Parathyroid adenoma (tissue), 2 donors: ENCODE data around the gene CRISPLD2.

Source experiments
- H2AFZ ChIP-seq: fragments of 300-600 bp; sonication (generic); one replicate; pipeline ENCODE4 v1.7.0; 2017; ENCODE audit warnings: antibody characterized with exemption, mild to moderate bottlenecking
- H3K27ac ChIP-seq: fragments of 300-600 bp; sonication (generic); one replicate; pipeline ENCODE4 v1.7.0; 2017
- H3K27me3 ChIP-seq: fragments of 300-600 bp; sonication (generic); one replicate; pipeline ENCODE4 v1.7.0; 2017; ENCODE audit warnings: low read length; ENCODE audit not compliant: control insufficient read depth, insufficient read depth
- H3K36me3 ChIP-seq: fragments of 300-600 bp; sonication (generic); one replicate; pipeline ENCODE4 v1.7.0; 2017; ENCODE audit warnings: low read length; ENCODE audit not compliant: control insufficient read depth, insufficient read depth
- H3K4me1 ChIP-seq: fragments of 300-600 bp; sonication (generic); one replicate; pipeline ENCODE4 v1.7.0; 2017; ENCODE audit warnings: control low read depth
- H3K4me2 ChIP-seq: fragments of 300-600 bp; sonication (generic); one replicate; pipeline ENCODE4 v1.7.0; 2017; ENCODE audit warnings: low read length
- H3K4me3 ChIP-seq: fragments of 300-600 bp; sonication (generic); one replicate; pipeline ENCODE4 v1.7.0; 2017; ENCODE audit warnings: low read depth, low read length
- H3K79me2 ChIP-seq: fragments of 300-600 bp; sonication (generic); one replicate; pipeline ENCODE4 v1.7.0; 2017; ENCODE audit warnings: control low read depth
- H3K9ac ChIP-seq: fragments of 300-600 bp; sonication (generic); one replicate; pipeline ENCODE4 v1.7.0; 2017; ENCODE audit warnings: mild to moderate bottlenecking
- H3K9me3 ChIP-seq: fragments of 300-600 bp; sonication (generic); one replicate; pipeline ENCODE4 v1.7.0; 2017; ENCODE audit warnings: low read length; ENCODE audit not compliant: control insufficient read depth
- TF ChIP-seq, protein P1 (sequence below): fragments of 300-600 bp; sonication (generic); IDR thresholded peaks from one replicate; pipeline ENCODE4 v1.7.0; 2017; ENCODE audit warnings: antibody characterized with exemption, mild to moderate bottlenecking
- donor health status: primary hyperparathyroidism.

The CRISPLD2 gene

DNA sequence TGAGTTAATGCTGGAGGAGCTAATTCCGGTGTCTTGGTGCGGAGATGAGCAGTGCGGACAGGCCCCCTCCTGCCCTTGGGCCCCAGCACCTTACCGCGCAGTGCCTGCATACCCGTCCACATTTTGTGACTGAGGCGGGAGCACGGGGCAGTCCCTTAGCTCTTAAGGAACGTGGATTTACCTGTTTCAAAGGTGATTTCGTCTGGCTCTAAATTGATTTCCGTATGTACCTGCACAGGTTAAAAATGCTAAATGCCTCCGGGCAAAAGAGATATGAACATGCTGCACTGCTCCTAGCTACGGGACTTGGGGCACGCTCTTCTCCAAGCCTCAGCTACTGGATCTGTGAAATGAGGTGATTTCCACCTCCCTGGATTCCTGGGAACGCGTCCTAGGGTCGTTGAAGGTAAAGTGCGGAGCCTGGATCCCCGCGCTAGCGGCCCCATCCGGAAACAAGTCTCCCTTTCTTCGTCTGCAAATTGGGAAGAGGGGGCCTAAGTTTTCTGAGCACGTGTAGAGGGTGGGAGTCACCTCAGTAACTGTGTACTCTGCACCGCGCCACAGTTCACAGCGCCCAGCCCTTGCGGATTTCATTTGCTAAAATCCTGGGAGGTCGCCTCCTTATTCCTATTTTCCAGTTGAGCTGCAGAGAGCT lies 669 bp upstream of the CRISPLD2 start:
- Histone ChIP-seq H3K79me2 (no peaks in the 10 kb centered on the region), H3K4me3 (peak overlapping the region; percentile 15), H2AFZ (no peak overlapping the region), H3K9ac (no peak overlapping the region), H3K36me3 (no peaks in the 10 kb centered on the region), H3K27me3 (no peaks in the 10 kb centered on the region), H3K4me2 (no peak overlapping the region), H3K4me1 (no peaks in the 10 kb centered on the region), H3K9me3 (no peaks in the 10 kb centered on the region), H3K27ac (no peak overlapping the region)
- TF ChIP-seq, protein P1, sequence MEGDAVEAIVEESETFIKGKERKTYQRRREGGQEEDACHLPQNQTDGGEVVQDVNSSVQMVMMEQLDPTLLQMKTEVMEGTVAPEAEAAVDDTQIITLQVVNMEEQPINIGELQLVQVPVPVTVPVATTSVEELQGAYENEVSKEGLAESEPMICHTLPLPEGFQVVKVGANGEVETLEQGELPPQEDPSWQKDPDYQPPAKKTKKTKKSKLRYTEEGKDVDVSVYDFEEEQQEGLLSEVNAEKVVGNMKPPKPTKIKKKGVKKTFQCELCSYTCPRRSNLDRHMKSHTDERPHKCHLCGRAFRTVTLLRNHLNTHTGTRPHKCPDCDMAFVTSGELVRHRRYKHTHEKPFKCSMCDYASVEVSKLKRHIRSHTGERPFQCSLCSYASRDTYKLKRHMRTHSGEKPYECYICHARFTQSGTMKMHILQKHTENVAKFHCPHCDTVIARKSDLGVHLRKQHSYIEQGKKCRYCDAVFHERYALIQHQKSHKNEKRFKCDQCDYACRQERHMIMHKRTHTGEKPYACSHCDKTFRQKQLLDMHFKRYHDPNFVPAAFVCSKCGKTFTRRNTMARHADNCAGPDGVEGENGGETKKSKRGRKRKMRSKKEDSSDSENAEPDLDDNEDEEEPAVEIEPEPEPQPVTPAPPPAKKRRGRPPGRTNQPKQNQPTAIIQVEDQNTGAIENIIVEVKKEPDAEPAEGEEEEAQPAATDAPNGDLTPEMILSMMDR = no peak

DNA sequence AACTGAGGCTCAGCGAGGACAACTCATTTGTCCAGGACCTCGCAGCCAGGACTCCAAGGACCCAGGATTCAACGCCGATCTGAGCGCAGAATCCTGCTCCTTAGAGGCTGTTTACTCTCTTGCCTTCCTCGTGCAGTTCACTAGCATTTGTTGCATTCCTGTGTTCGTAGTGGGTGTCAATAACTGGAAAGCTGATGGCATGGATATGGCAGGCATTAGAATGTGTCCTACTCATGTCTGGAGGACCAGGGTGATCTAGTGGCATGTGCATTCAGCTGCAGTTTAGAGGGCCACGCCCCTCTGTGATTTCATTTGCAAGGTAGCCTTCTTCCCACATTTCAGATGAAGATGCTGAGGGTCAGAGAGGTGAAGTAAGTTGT lies 510 bp downstream of the CRISPLD2 start:
- Histone ChIP-seq H3K79me2 (no peaks in the 10 kb centered on the region), H3K4me2 (peak overlapping the region; percentile 60), H3K27me3 (no peaks in the 10 kb centered on the region), H3K9me3 (no peaks in the 10 kb centered on the region), H3K9ac (no peak overlapping the region), H3K4me1 (no peaks in the 10 kb centered on the region), H3K36me3 (no peaks in the 10 kb centered on the region), H3K27ac (no peak overlapping the region), H3K4me3 (no peak overlapping the region), H2AFZ (no peak overlapping the region)
- TF ChIP-seq, protein P1 = no peak

DNA sequence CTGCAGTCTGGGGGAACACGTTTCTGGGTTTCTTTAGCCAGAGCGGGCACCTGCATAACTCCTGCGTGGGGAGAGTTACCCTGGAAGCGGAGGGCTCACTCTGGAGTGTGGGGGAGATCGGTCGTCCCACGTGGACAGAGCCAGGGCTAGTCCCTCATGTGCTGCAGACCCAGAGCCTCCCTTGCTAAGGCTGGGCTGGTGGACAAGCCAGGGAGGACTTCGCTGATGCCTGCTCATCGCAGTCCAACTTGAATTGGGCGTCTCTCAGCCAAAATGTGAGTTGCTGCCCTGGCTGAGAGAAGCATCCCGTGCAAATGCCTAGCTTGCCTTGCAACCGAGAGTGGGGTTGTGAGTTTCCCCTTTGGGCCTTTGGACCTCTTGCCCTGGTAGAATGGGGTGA lies 986 bp downstream of the CRISPLD2 start:
- H3K4me2 ChIP-seq = no peak overlapping the region
- peak overlapping the region; percentile 15 for H3K27ac ChIP-seq
- no peaks in the 10 kb centered on the region for H3K79me2 ChIP-seq
- H3K9ac ChIP-seq = no peak overlapping the region
- no peaks in the 10 kb centered on the region for H3K9me3 ChIP-seq
- H3K27me3 ChIP-seq = no peaks in the 10 kb centered on the region
- TF ChIP-seq, protein P1 = no peak
- H3K4me1 ChIP-seq = no peaks in the 10 kb centered on the region
- H3K4me3 ChIP-seq = no peak overlapping the region
- H3K36me3 ChIP-seq = no peaks in the 10 kb centered on the region
- no peak overlapping the region for H2AFZ ChIP-seq

DNA sequence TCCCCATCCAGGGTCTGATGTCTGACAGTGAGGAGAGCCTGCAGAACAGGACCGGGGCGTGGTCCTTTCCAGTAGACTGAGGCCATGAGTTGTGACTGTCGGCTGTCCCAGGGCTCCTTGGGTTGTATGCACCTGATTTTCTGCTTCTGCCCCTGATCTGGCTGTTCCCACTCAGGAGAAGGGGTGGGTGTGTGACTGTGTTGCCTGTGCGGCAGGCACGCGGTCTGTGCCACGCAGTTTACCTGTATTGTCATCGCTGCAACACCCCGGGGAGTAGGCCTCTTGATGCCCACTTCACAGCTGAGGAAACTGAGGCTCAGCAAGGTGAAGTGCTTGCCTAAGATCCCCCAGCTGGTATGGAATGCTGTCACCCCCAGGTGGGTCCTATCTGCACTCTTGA lies 1.4 kb downstream of the CRISPLD2 start:
- H3K36me3 ChIP-seq = no peaks in the 10 kb centered on the region
- peak overlapping the region; percentile 15 for H3K27ac ChIP-seq
- no peak overlapping the region for H3K9ac ChIP-seq
- H3K27me3 ChIP-seq = no peaks in the 10 kb centered on the region
- no peaks in the 10 kb centered on the region for H3K79me2 ChIP-seq
- H3K4me2 ChIP-seq = no peak overlapping the region
- no peak overlapping the region for H3K4me3 ChIP-seq
- TF ChIP-seq, protein P1 = no peak
- no peak overlapping the region for H2AFZ ChIP-seq
- no peaks in the 10 kb centered on the region for H3K9me3 ChIP-seq
- no peaks in the 10 kb centered on the region for H3K4me1 ChIP-seq
